ENCODE results near the gene PSMG4. TPM values are rescaled to one million over a fixed set of nuclear protein-coding genes. Genes with fewer than 3 reads are reported as not detected.
A peak's percentile ranks its signal among the peaks of the same experiment; 100 is the strongest.

Gene PSMG4
- polyA plus RNA-seq, 1 experiment, result 24.7 TPM

GRCh38 chr6:3250231-3250675, 8.5 kb upstream of the PSMG4 start:
- CTCF ChIA-PET, result interaction anchor here (1.2 to 4.4 kb wide), 10 partner anchors 19 to 252 kb away, joined by 3 to 26 read pairs (median 6); partner anchors contain the start of gene TUBB2A
- H3K36me3 ChIP-seq (ENCODE audit: control insufficient read depth, insufficient read depth, low read length), result no peaks in the 10 kb centered on the region
- DNase-seq (ENCODE audit: low read depth), result no peak
- POLR2A ChIA-PET, result no interaction called here
- no peak overlapping the region for H3K4me3 ChIP-seq (ENCODE audit: low read depth, low read length)
- no peaks in the 10 kb centered on the region for H3K27me3 ChIP-seq (ENCODE audit: control insufficient read depth, insufficient read depth, low read length)
- no peak for TF ChIP-seq CTCF (IDR thresholded peaks at IDR 0.05; ENCODE audit: insufficient read depth, low read depth, low read length)

- DNase-seq (ENCODE audit: low read depth), result peak; percentile 26
- POLR2A ChIA-PET, result interaction anchor here (0.6 kb wide), 2 partner anchors 90 to 188 kb away, joined by 3 read pairs; no protein-coding TSS in a partner anchor
- no peak overlapping the region for H3K4me3 ChIP-seq (ENCODE audit: low read depth, low read length)
- peak; percentile 98 for TF ChIP-seq CTCF (IDR thresholded peaks at IDR 0.05; ENCODE audit: insufficient read depth, low read depth, low read length)
- H3K27me3 ChIP-seq (ENCODE audit: control insufficient read depth, insufficient read depth, low read length), result no peaks in the 10 kb centered on the region
- H3K36me3 ChIP-seq (ENCODE audit: control insufficient read depth, insufficient read depth, low read length), result no peaks in the 10 kb centered on the region
- CTCF ChIA-PET, result interaction anchor here (0.6 to 4.4 kb wide), 31 partner anchors 9 to 470 kb away, joined by 3 to 26 read pairs (median 5); partner anchors contain the start of gene TUBB2A
These were observed 7.1 kb upstream of the PSMG4 start for GRCh38 chr6:3251462-3252314.

- H3K36me3 ChIP-seq (ENCODE audit: control insufficient read depth, insufficient read depth, low read length), result no peaks in the 10 kb centered on the region
- DNase-seq (ENCODE audit: low read depth), result no peak
These were observed 6.4 kb upstream of the PSMG4 start for GRCh38 chr6:3252369-3252768.

GRCh38 chr6:3252861-3253596, 5.7 kb upstream of the PSMG4 start:
- CTCF ChIA-PET, result interaction anchor here (1.2 to 4.4 kb wide), 6 partner anchors 22 to 129 kb away, joined by 3 to 26 read pairs (median 6); no protein-coding TSS in a partner anchor
- Histone ChIP-seq H3K27me3 (ENCODE audit: control insufficient read depth, insufficient read depth, low read length) (no peaks in the 10 kb centered on the region), H3K4me3 (ENCODE audit: low read depth, low read length) (no peak overlapping the region), H3K36me3 (ENCODE audit: control insufficient read depth, insufficient read depth, low read length) (no peaks in the 10 kb centered on the region)
- POLR2A ChIA-PET, result no interaction called here
- no peak for DNase-seq (ENCODE audit: low read depth)
- no peak for TF ChIP-seq CTCF (IDR thresholded peaks at IDR 0.05; ENCODE audit: insufficient read depth, low read depth, low read length)

More at GRCh38 chr6:3252369-3252768, 6.4 kb upstream of the PSMG4 start:
- no peak overlapping the region for H3K4me3 ChIP-seq (ENCODE audit: low read depth, low read length)
- no peaks in the 10 kb centered on the region for H3K27me3 ChIP-seq (ENCODE audit: control insufficient read depth, insufficient read depth, low read length)
- TF ChIP-seq CTCF (IDR thresholded peaks at IDR 0.05; ENCODE audit: insufficient read depth, low read depth, low read length), result no peak
- POLR2A ChIA-PET, result no interaction called here
- CTCF ChIA-PET, result interaction anchor here (1.3 to 4.4 kb wide), 14 partner anchors 8 to 186 kb away, joined by 3 to 26 read pairs (median 6); partner anchors contain the start of gene TUBB2A

GRCh38 chr6:3253597-3253961, 5.2 kb upstream of the PSMG4 start:
- no peak overlapping the region for H3K4me3 ChIP-seq (ENCODE audit: low read depth, low read length)
- no peak for DNase-seq (ENCODE audit: low read depth)
- CTCF ChIA-PET, result interaction anchor here (1.2 to 2.4 kb wide), 3 partner anchors 93 to 130 kb away, joined by 3 to 9 read pairs (median 5); no protein-coding TSS in a partner anchor
- no peaks in the 10 kb centered on the region for H3K36me3 ChIP-seq (ENCODE audit: control insufficient read depth, insufficient read depth, low read length)
- POLR2A ChIA-PET, result no interaction called here
- no peaks in the 10 kb centered on the region for H3K27me3 ChIP-seq (ENCODE audit: control insufficient read depth, insufficient read depth, low read length)
- no peak for TF ChIP-seq CTCF (IDR thresholded peaks at IDR 0.05; ENCODE audit: insufficient read depth, low read depth, low read length)
